RWPE1 (cell line): ENCODE data around the gene PDGFRB.

ENCODE experiments used
- CTCF ChIA-PET: fragments of 350-600 bp; sonication (Branson Sonifier 250); formaldehyde crosslinking; extraction: SDS; loops from one replicate; lab custom pipeline; 2021; lab: Yijun Ruan, JAX
- POLR2A ChIA-PET: fragments of 400-600 bp; formaldehyde crosslinking; extraction: SDS; loops from one replicate; lab custom pipeline; 2020; ENCODE audit warnings: antibody characterized with exemption; ENCODE audit not compliant: low non-redundant PET; lab: Yijun Ruan, JAX
- DNase-seq: peaks from one replicate; pipeline ENCODE4 v3.0.0; 2012; ENCODE audit warnings: low spot score
- H3K27ac ChIP-seq: fragments of 450-650 bp; 2 replicates; pipeline ENCODE4 v1.5.1; 2017
- CTCF ChIP-seq: fragments of 450-650 bp; conservative IDR thresholded peaks from 2 replicates; pipeline ENCODE4 v1.5.1; 2017; ENCODE audit warnings: low read depth, mild to moderate bottlenecking

The PDGFRB gene

GRCh38 chr5:150178262-150178661 is 22.6 kb upstream of the PDGFRB start:
- no peak for TF ChIP-seq CTCF
- CTCF ChIA-PET: no interaction called here

GRCh38 chr5:150177721-150178120 is 22.1 kb upstream of the PDGFRB start:
- TF ChIP-seq CTCF: no peak
- H3K27ac ChIP-seq: no peak overlapping the region
- POLR2A ChIA-PET: no interaction called here
- CTCF ChIA-PET: interaction anchor here (0.9 kb wide), 1 partner anchor 9 kb away, joined by 3 read pairs; no protein-coding TSS in a partner anchor
- no peak for DNase-seq

More at GRCh38 chr5:150178262-150178661, 22.6 kb upstream of the PDGFRB start:
- POLR2A ChIA-PET: no interaction called here
- no peak overlapping the region for H3K27ac ChIP-seq
- DNase-seq: no peak

GRCh38 chr5:150176745-150177477 is 21.3 kb upstream of the PDGFRB start:
- TF ChIP-seq CTCF: no peak
- no peak for DNase-seq
- CTCF ChIA-PET: interaction anchor here (0.9 to 2.0 kb wide), 3 partner anchors 10 to 41 kb away, joined by 3 to 10 read pairs (median 3); no protein-coding TSS in a partner anchor
- H3K27ac ChIP-seq: no peak overlapping the region
- POLR2A ChIA-PET: no interaction called here

- DNase-seq: peak; percentile 55
- CTCF ChIA-PET: interaction anchor here (0.6 to 2.0 kb wide), 6 partner anchors 13 to 103 kb away, joined by 3 to 10 read pairs (median 4); no protein-coding TSS in a partner anchor
Measured at GRCh38 chr5:150175536-150175935, 19.9 kb upstream of the PDGFRB start.

GRCh38 chr5:150175076-150175475 is 19.4 kb upstream of the PDGFRB start:
- TF ChIP-seq CTCF: no peak
- no peak for DNase-seq
- CTCF ChIA-PET: interaction anchor here (0.6 to 2.0 kb wide), 8 partner anchors 13 to 507 kb away, joined by 3 to 10 read pairs (median 4); no protein-coding TSS in a partner anchor
- H3K27ac ChIP-seq: no peak overlapping the region
- POLR2A ChIA-PET: no interaction called here

More at GRCh38 chr5:150175536-150175935, 19.9 kb upstream of the PDGFRB start:
- no peak; the same call in 1 of the 2 replicates for TF ChIP-seq CTCF
- POLR2A ChIA-PET: no interaction called here
- H3K27ac ChIP-seq: no peak overlapping the region

GRCh38 chr5:150174285-150174684 is 18.6 kb upstream of the PDGFRB start:
- DNase-seq: no peak
- POLR2A ChIA-PET: no interaction called here

More at GRCh38 chr5:150174285-150174684, 18.6 kb upstream of the PDGFRB start:
- no peak overlapping the region for H3K27ac ChIP-seq
- CTCF ChIA-PET: interaction anchor here (0.6 to 1.4 kb wide), 5 partner anchors 44 to 307 kb away, joined by 3 to 7 read pairs (median 3); no protein-coding TSS in a partner anchor
- TF ChIP-seq CTCF: no peak
